Esophagus squamous epithelium (tissue), 4 donors: ENCODE measurements around the gene UBR4.

Source experiments
- POLR2A ChIP-seq, 4 donors: fragments of 450-650 bp; IDR thresholded peaks; one replicate each; pipeline ENCODE4 v1.6.1; 2017; ENCODE audit warnings: antibody characterized with exemption in 4 of 4, mild to moderate bottlenecking in 4 of 4, moderate library complexity in 3 of 4
- TF ChIP-seq, protein P1 (sequence below), 6 experiments: fragments of 450-650 bp in 4 of 6; fragments of 200-600 bp in 2 of 6; sonication (generic) in 2 of 6; IDR thresholded peaks; one replicate each; pipeline ENCODE4 v1.5.1; 2016 to 2019; ENCODE audit warnings: antibody characterized with exemption in 6 of 6, mild to moderate bottlenecking in 4 of 6, moderate library complexity in 4 of 6

DNA sequence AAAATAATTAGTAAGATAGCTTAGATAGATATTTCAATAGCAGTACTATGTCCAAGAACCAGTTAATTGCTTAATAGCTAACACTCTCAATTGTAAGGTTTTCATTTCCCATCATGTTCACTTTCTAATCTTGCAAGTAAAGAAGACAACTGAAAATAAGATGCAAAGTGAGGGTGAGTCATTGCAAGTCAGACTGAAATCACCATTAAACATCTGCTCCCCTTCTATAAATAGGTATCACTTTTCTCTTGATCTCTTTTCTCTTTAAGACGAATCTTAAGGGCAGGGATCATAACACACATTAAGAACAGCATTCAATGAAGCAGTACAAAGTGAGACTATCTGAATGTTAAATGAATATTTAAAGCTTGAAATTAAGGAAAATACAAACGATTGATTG lies 40.4 kb downstream of the UBR4 start:
- TF ChIP-seq, protein P1, sequence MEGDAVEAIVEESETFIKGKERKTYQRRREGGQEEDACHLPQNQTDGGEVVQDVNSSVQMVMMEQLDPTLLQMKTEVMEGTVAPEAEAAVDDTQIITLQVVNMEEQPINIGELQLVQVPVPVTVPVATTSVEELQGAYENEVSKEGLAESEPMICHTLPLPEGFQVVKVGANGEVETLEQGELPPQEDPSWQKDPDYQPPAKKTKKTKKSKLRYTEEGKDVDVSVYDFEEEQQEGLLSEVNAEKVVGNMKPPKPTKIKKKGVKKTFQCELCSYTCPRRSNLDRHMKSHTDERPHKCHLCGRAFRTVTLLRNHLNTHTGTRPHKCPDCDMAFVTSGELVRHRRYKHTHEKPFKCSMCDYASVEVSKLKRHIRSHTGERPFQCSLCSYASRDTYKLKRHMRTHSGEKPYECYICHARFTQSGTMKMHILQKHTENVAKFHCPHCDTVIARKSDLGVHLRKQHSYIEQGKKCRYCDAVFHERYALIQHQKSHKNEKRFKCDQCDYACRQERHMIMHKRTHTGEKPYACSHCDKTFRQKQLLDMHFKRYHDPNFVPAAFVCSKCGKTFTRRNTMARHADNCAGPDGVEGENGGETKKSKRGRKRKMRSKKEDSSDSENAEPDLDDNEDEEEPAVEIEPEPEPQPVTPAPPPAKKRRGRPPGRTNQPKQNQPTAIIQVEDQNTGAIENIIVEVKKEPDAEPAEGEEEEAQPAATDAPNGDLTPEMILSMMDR (IDR thresholded peaks at IDR 0.05) = no peak
- no peak for TF ChIP-seq POLR2A (IDR thresholded peaks at IDR 0.05)
